Ecto neural progenitor cell (in vitro differentiated cells): ENCODE data around the gene FLOT1.

Experiments
- DNase-seq: peaks from one replicate; pipeline ENCODE4 v3.0.0-alpha.2; 2018; ENCODE audit warnings: low spot score

The FLOT1 gene

GRCh38 chr6:30742316-30743098 lies at the start of gene FLOT1:
Gene FLOT1, minus strand, starts transcription at chr6:30742687. Its CDS starts 498 bp downstream, at chr6:30742189.
- peak; percentile 88 for DNase-seq

- no peak for DNase-seq
Measured at GRCh38 chr6:30790724-30791383, 48.4 kb upstream of the FLOT1 start.

- no peak for DNase-seq
Measured at GRCh38 chr6:30789606-30790005, 47.1 kb upstream of the FLOT1 start.

GRCh38 chr6:30787954-30788353 lies 45.5 kb upstream of the FLOT1 start:
- no peak for DNase-seq

GRCh38 chr6:30782425-30783014 lies 40.0 kb upstream of the FLOT1 start:
- no peak for DNase-seq

GRCh38 chr6:30781743-30782424 lies 39.4 kb upstream of the FLOT1 start:
- DNase-seq: no peak

- no peak for DNase-seq
Measured at GRCh38 chr6:30781395-30781742, 38.9 kb upstream of the FLOT1 start.

- DNase-seq: no peak
Measured at GRCh38 chr6:30780642-30780920, 38.1 kb upstream of the FLOT1 start.

GRCh38 chr6:30779850-30780641 lies 37.6 kb upstream of the FLOT1 start:
- no peak for DNase-seq

GRCh38 chr6:30778001-30778635 lies 35.6 kb upstream of the FLOT1 start:
- no peak for DNase-seq

- no peak for DNase-seq
Measured at GRCh38 chr6:30777155-30777485, 34.6 kb upstream of the FLOT1 start.

GRCh38 chr6:30776390-30777154 lies 34.1 kb upstream of the FLOT1 start:
- DNase-seq: no peak

- DNase-seq: no peak
Measured at GRCh38 chr6:30775104-30775503, 32.6 kb upstream of the FLOT1 start.

- no peak for DNase-seq
Measured at GRCh38 chr6:30774701-30775100, 32.2 kb upstream of the FLOT1 start.

GRCh38 chr6:30770592-30770991 lies 28.1 kb upstream of the FLOT1 start:
- DNase-seq: no peak

- no peak for DNase-seq
Measured at GRCh38 chr6:30769853-30770524, 27.5 kb upstream of the FLOT1 start.

- peak; percentile 61 for DNase-seq
Measured at GRCh38 chr6:30769088-30769852, 26.8 kb upstream of the FLOT1 start.

- no peak for DNase-seq
Measured at GRCh38 chr6:30768634-30769087, 26.2 kb upstream of the FLOT1 start.

- no peak for DNase-seq
Measured at GRCh38 chr6:30767944-30768301, 25.4 kb upstream of the FLOT1 start.
